Stomach (tissue), 9 donors: Measurements from ENCODE around the gene C19orf25. TPM values are rescaled to one million over a fixed set of nuclear protein-coding genes. Genes with fewer than 3 reads are reported as not detected.
A peak's percentile ranks its signal among the peaks of the same experiment; 100 is the strongest.

Experiments
- DNase-seq, 2 donors: peaks; one replicate each; pipeline versions ENCODE4 v3.0.0 to v3.0.0-alpha.2; 2013 to 2019
- H3K27ac ChIP-seq, 5 donors: fragments of 200-600 bp in 4 of 5; sonication (generic) in 4 of 5; one replicate each; pipeline ENCODE4 v1.5.1; 2013 to 2019; ENCODE audit warnings: mild to moderate bottlenecking in 1 of 5, moderate library complexity in 1 of 5
- H3K27me3 ChIP-seq, 3 donors: fragments of 200-600 bp; sonication (generic); one replicate each; pipeline ENCODE4 v1.5.1; 2017 to 2019; ENCODE audit warnings: mixed run types in 1 of 3
- H3K36me3 ChIP-seq, 4 donors: fragments of 200-600 bp; sonication (generic); 1 replicate in 3 of 4; 2 replicates in 1 of 4; pipeline ENCODE4 v1.5.1; 2016 to 2019
- H3K4me1 ChIP-seq, 4 donors: fragments of 200-600 bp; sonication (generic); one replicate each; pipeline ENCODE4 v1.5.1; 2016 to 2019
- H3K4me3 ChIP-seq, 4 donors: fragments of 200-600 bp; sonication (generic) in 3 of 4; one replicate each; pipeline ENCODE4 v1.5.1; 2016 to 2019; ENCODE audit warnings: mild to moderate bottlenecking in 1 of 4
- H3K9me3 ChIP-seq, 4 donors: fragments of 200-600 bp; sonication (generic); one replicate each; pipeline ENCODE4 v1.5.1; 2016 to 2019
- CTCF ChIP-seq, 7 experiments: fragments of 450-650 bp in 4 of 7; fragments of 200-600 bp in 3 of 7; sonication (generic) in 3 of 7; IDR thresholded peaks; one replicate each; pipeline ENCODE4 v1.5.1; 2016 to 2019; ENCODE audit warnings: antibody characterized with exemption in 7 of 7, control low read depth in 2 of 7, mild to moderate bottlenecking in 1 of 7
- EP300 ChIP-seq: sonication (generic); formaldehyde crosslinking; IDR thresholded peaks from one replicate; pipeline ENCODE4 v1.6.1; 2017; ENCODE audit warnings: antibody characterized with exemption
- POLR2A ChIP-seq, 4 donors: fragments of 450-650 bp; IDR thresholded peaks; one replicate each; pipeline ENCODE4 v1.6.1; 2016; ENCODE audit warnings: antibody characterized with exemption in 4 of 4, control low read depth in 2 of 4, mild to moderate bottlenecking in 1 of 4, moderate library complexity in 1 of 4
- POLR2AphosphoS5 ChIP-seq, 3 donors: sonication (generic); formaldehyde crosslinking; IDR thresholded peaks; one replicate each; pipeline ENCODE4 v1.6.1; 2016; ENCODE audit warnings: antibody characterized with exemption in 3 of 3
- WGBS, 5 donors: extraction: QIAGEN DNeasy Blood & Tissue Kit in 3 of 5; methylation state at CpG; one replicate each; pipeline versions ENCODE4 v1.1.5 to v1.1.7; 2013 to 2018; 5-methylcytosine and 5-hydroxymethylcytosine counted together
- intact Hi-C: fragments of 100-400 bp; cut with DNase I; formaldehyde crosslinking; loops from one replicate; pipeline ENCODE4 v1.15.1; 2023; ENCODE audit warnings: low total_unique reads
- polyA plus RNA-seq, 3 donors: library from polyadenylated mRNA; stranded (reverse); fragments of 200-250 nt; gene quantifications; one replicate each; pipeline ENCODE4 v1.2.3, GENCODE V29; 2013
- total RNA-seq, 5 donors: library from RNA; depleted of rRNA; stranded (reverse); fragments of >200 nt; gene quantifications; one replicate each; pipeline versions ENCODE4 v1.1.0 to v1.2.3, GENCODE V29; 2014 to 2016
- donor health status: healthy with polysubstance abuse.
- donor health status: Bipolar disorder and iron deficiency.
- donor health status: healthy.

Gene C19orf25
- total and polyA plus RNA-seq, 8 donors = 5.4 to 84.3 (median 29.1) TPM

GRCh38 chr19:1450735-1451731 lies 28.0 kb downstream of the C19orf25 start:
- 49 to 56% (median 54%) methylated on average over 20 to 22 of the region's 22 CpGs for WGBS, 5 donors
- intact Hi-C loops = no loop called here
- no peak for DNase-seq
- TF ChIP-seq CTCF (IDR thresholded peaks at IDR 0.05) (no peak), POLR2A (IDR thresholded peaks at IDR 0.05) (no peak), POLR2AphosphoS5 (IDR thresholded peaks at IDR 0.05) (no peak), EP300 (no peak)
- peaks cover 56 to 100% (median 94%) of the 10 kb centered on the region in 3 donors for H3K27me3 ChIP-seq
- H3K9me3 ChIP-seq = no peaks in the 10 kb centered on the region
- H3K4me1 ChIP-seq = peaks cover 26 to 61% (median 45%) of the 10 kb centered on the region in 4 donors
- no peak overlapping the region for H3K27ac ChIP-seq
- no peaks in the 10 kb centered on the region for H3K36me3 ChIP-seq
- no peak overlapping the region for H3K4me3 ChIP-seq

GRCh38 chr19:1449467-1450442 lies 29.3 kb downstream of the C19orf25 start, which contains the start of gene APC2:
Gene APC2, plus strand, starts transcription at chr19:1450121. Its CDS starts 2,881 bp downstream, at chr19:1453002.
- intact Hi-C loops = no loop called here
- no peaks in the 10 kb centered on the region for H3K9me3 ChIP-seq
- no peak within 1 kb of the TSS for H3K27ac ChIP-seq
- WGBS, 5 donors = 3 to 7% (median 6%) methylated on average over 20 to 74 of the region's 74 CpGs
- DNase-seq = peak in 1 of 2 donors; percentile 80
- H3K36me3 ChIP-seq = no peaks in the 10 kb centered on the region
- peaks cover 32 to 61% (median 45%) of the 10 kb centered on the region in 4 donors for H3K4me1 ChIP-seq
- TF ChIP-seq POLR2AphosphoS5 (IDR thresholded peaks at IDR 0.05) (no peak), POLR2A (IDR thresholded peaks at IDR 0.05) (no peak), EP300 (no peak), CTCF (IDR thresholded peaks at IDR 0.05) (no peak)
- peaks cover 62 to 98% (median 89%) of the 10 kb centered on the region in 3 donors for H3K27me3 ChIP-seq
- H3K4me3 ChIP-seq = peak within 1 kb of the TSS in 1 of 4 donors; percentile 9

- WGBS, 5 donors = 76 to 85% (median 78%) methylated on average over 9 of the region's 9 CpGs
- peaks cover 0 to 5% (median 4%) of the 10 kb centered on the region in 4 donors for H3K36me3 ChIP-seq
- H3K4me1 ChIP-seq = peaks cover 22 to 47% (median 37%) of the 10 kb centered on the region in 4 donors
- H3K27me3 ChIP-seq = peaks cover 53 to 79% (median 75%) of the 10 kb centered on the region in 3 donors
- H3K9me3 ChIP-seq = no peaks in the 10 kb centered on the region
- H3K27ac ChIP-seq = no peak overlapping the region
- intact Hi-C loops = no loop called here
- TF ChIP-seq EP300 (no peak), POLR2AphosphoS5 (IDR thresholded peaks at IDR 0.05) (no peak), CTCF (IDR thresholded peaks at IDR 0.05) (no peak), POLR2A (IDR thresholded peaks at IDR 0.05) (no peak)
- H3K4me3 ChIP-seq = no peak overlapping the region
- DNase-seq = no peak
These were observed 31.1 kb downstream of the C19orf25 start for GRCh38 chr19:1447944-1448343.

GRCh38 chr19:1447504-1447903 lies 31.5 kb downstream of the C19orf25 start:
- WGBS, 5 donors = 7 to 29% (median 18%) methylated on average over 2 to 4 of the region's 4 CpGs
- no peak overlapping the region for H3K4me3 ChIP-seq
- intact Hi-C loops = no loop called here
- peaks cover 2 to 9% (median 8%) of the 10 kb centered on the region in 4 donors for H3K36me3 ChIP-seq
- H3K4me1 ChIP-seq = peaks cover 22 to 42% (median 35%) of the 10 kb centered on the region in 4 donors
- no peak overlapping the region for H3K27ac ChIP-seq
- DNase-seq = no peak
- H3K9me3 ChIP-seq = no peaks in the 10 kb centered on the region
- TF ChIP-seq POLR2AphosphoS5 (IDR thresholded peaks at IDR 0.05) (no peak), CTCF (IDR thresholded peaks at IDR 0.05) (no peak), EP300 (no peak), POLR2A (IDR thresholded peaks at IDR 0.05) (no peak)
- peaks cover 49 to 75% (median 70%) of the 10 kb centered on the region in 3 donors for H3K27me3 ChIP-seq
